ENCODE measurements around the gene TDRKH. TPM values are rescaled to one million over a fixed set of nuclear protein-coding genes. Genes with fewer than 3 reads are reported as not detected.

The TDRKH gene
- total and polyA plus RNA-seq, 2 of the 13 experiments (the other 11 are each of a cell fraction or from before 2014, with no cell fraction given) = 3.9 to 5.4 TPM

DNA sequence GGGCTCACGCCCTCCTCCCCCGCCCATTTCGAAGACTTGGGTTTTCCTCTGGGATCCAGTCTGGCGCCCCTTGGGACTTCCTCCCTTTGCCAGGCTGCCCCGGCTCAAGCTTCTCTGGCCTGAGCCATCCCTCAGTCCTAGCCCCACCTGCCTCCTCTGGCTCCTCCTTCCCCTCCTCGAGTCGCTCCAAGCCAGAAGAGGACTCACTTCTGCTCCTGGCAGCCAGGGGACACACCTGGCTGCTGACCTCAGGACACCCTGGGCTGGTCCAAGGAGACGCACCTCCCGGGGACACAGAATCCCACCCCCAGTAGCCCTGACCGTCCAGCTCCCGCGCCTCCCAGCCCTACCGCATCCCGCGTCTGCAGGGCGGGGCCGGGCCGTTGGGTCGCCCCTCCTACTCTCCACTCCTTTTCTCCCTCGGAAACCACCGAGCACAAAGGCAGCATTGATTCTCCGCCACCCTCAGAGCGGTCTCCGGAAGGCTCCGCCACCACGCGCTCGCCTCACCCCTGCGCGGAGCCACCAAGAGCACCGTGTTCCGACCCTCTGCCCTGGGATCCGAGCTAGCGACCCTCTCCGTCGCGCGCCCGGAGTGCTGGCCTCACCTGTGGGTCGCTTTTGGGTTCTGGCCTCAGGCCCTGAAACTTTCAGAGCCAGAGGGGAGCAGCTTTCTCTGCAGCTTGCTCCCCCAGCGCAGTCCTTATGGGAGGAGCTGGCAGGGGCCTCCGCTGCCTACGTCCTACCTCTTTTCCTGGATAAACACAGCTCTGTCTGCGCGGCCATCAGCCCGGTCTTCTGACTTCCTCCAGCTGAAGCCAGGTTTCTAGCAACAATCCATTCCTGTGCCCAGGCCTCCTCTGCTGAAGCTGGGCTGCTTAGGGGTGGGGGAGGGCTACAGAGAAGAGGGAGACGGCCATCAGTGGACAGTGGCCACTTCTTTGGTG is 49.4 kb upstream of the TDRKH start, which contains the start of gene C2CD4D (continued):
- TF ChIP-seq FOSL1 (CRISPR knock-in tag; IDR thresholded peaks at IDR 0.05; ENCODE audit: borderline replicate concordance) (no peak), FOXC1 (CRISPR knock-in tag; IDR thresholded peaks at IDR 0.05; ENCODE audit: borderline replicate concordance) (no peak), ZNF543 (CRISPR knock-in tag; IDR thresholded peaks at IDR 0.05) (no peak), ZNF230 (CRISPR knock-in tag; IDR thresholded peaks at IDR 0.05) (no peak), ARID2 (CRISPR knock-in tag; IDR thresholded peaks at IDR 0.05; ENCODE audit: borderline replicate concordance) (no peak), ZMAT5 (CRISPR knock-in tag; IDR thresholded peaks at IDR 0.05; ENCODE audit: borderline replicate concordance, low read depth) (no peak), ZNF83 (CRISPR knock-in tag; IDR thresholded peaks at IDR 0.05; ENCODE audit: borderline replicate concordance) (no peak), TP53 (CRISPR knock-in tag; conservative IDR thresholded peaks at IDR 0.05) (no peak), ZNF3 (CRISPR knock-in tag; IDR thresholded peaks at IDR 0.05) (no peak), NAIF1 (CRISPR knock-in tag; IDR thresholded peaks at IDR 0.05; ENCODE audit: borderline replicate concordance) (no peak), ZNF260 (CRISPR knock-in tag; IDR thresholded peaks at IDR 0.05; ENCODE audit: borderline replicate concordance, low read depth) (no peak), ZNF549 (CRISPR knock-in tag; IDR thresholded peaks at IDR 0.05) (no peak), GABPB1 (CRISPR knock-in tag; IDR thresholded peaks at IDR 0.05) (peak; percentile 69), ZNF501 (CRISPR knock-in tag; IDR thresholded peaks at IDR 0.05) (0 out of 2 replicates have a peak, but pooled peaks have one; percentile 15), RAD21 (CRISPR knock-in tag; IDR thresholded peaks at IDR 0.05) (0 out of 2 replicates have a peak, but pooled peaks have one; percentile 9), NR2F2 (IDR thresholded peaks at IDR 0.05; ENCODE audit: borderline replicate concordance, low read depth) (no peak), ZFP36 (IDR thresholded peaks at IDR 0.05; ENCODE audit: borderline replicate concordance, low read depth, low read length, partially characterized antibody) (no peak), HNF1A (IDR thresholded peaks at IDR 0.05; ENCODE audit: low read depth) (no peak), HNF1A (CRISPR knock-in tag; IDR thresholded peaks at IDR 0.05; ENCODE audit: borderline replicate concordance) (no peak), ZSCAN12 (CRISPR knock-in tag; IDR thresholded peaks at IDR 0.05) (no peak), GPN1 (CRISPR knock-in tag; IDR thresholded peaks at IDR 0.05; ENCODE audit: borderline replicate concordance) (no peak), ATF5 (CRISPR knock-in tag; IDR thresholded peaks at IDR 0.05; ENCODE audit: low read depth) (no peak), SIN3A (IDR thresholded peaks at IDR 0.05; ENCODE audit: borderline replicate concordance, low read depth, low read length) (no peak)
- TF ChIP-seq, protein P1, sequence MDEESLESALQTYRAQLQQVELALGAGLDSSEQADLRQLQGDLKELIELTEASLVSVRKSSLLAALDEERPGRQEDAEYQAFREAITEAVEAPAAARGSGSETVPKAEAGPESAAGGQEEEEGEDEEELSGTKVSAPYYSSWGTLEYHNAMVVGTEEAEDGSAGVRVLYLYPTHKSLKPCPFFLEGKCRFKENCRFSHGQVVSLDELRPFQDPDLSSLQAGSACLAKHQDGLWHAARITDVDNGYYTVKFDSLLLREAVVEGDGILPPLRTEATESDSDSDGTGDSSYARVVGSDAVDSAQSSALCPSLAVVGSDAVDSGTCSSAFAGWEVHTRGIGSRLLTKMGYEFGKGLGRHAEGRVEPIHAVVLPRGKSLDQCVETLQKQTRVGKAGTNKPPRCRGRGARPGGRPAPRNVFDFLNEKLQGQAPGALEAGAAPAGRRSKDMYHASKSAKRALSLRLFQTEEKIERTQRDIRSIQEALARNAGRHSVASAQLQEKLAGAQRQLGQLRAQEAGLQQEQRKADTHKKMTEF (CRISPR knock-in tag; IDR thresholded peaks at IDR 0.05) = peak; percentile 59; the same call in 1 of the 2 replicates
